ENCODE measurements around the gene MYO7A.

The MYO7A gene

GRCh38 chr11:77149716-77150392 is 21.8 kb downstream of the MYO7A start:
- Mint-ChIP-seq H3K9me3 (no peaks in the 10 kb centered on the region), H3K27ac (peak overlapping the region in 1 of 3 experiments; percentile 16), H3K4me3 (no peak overlapping the region), H3K4me1 (peaks cover 42% of the 10 kb centered on the region), H3K36me3 (ENCODE audit: low read depth) (no peaks in the 10 kb centered on the region), H3K27me3 (ENCODE audit: low read depth) (peaks cover 29% of the 10 kb centered on the region)
- TF ChIP-seq, protein P1, sequence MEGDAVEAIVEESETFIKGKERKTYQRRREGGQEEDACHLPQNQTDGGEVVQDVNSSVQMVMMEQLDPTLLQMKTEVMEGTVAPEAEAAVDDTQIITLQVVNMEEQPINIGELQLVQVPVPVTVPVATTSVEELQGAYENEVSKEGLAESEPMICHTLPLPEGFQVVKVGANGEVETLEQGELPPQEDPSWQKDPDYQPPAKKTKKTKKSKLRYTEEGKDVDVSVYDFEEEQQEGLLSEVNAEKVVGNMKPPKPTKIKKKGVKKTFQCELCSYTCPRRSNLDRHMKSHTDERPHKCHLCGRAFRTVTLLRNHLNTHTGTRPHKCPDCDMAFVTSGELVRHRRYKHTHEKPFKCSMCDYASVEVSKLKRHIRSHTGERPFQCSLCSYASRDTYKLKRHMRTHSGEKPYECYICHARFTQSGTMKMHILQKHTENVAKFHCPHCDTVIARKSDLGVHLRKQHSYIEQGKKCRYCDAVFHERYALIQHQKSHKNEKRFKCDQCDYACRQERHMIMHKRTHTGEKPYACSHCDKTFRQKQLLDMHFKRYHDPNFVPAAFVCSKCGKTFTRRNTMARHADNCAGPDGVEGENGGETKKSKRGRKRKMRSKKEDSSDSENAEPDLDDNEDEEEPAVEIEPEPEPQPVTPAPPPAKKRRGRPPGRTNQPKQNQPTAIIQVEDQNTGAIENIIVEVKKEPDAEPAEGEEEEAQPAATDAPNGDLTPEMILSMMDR (IDR thresholded peaks at IDR 0.05; ENCODE audit: unreplicated experiment in 3 of 3): no peak

DNA sequence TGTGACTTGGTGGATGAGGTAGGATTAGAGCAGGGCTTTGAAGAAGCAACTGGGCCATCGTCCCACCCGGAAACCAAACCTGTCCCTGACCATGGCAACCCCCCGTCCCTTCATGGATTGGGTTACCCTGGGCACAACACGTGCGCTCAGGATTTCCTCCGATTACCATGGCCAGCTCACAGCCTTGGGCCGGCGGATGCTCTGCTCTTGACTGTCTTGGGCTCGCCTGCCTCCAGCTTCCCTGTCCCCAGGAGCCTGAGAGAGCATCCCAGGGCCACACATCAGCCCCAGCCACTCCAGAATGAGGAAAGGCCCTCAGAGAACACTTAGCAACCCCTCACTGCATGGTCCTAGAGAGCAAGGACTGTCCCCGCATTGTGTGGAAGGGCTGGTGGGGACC is 22.8 kb downstream of the MYO7A start:
- Mint-ChIP-seq H3K27me3 (ENCODE audit: low read depth) (peaks cover 28% of the 10 kb centered on the region), H3K4me1 (peaks cover 47% of the 10 kb centered on the region), H3K4me3 (no peak overlapping the region), H3K27ac (no peak overlapping the region), H3K9me3 (no peaks in the 10 kb centered on the region), H3K36me3 (ENCODE audit: low read depth) (no peaks in the 10 kb centered on the region)
- TF ChIP-seq, protein P1 (IDR thresholded peaks at IDR 0.05; ENCODE audit: unreplicated experiment in 3 of 3): no peak

GRCh38 chr11:77151804-77152509 is 23.9 kb downstream of the MYO7A start:
- TF ChIP-seq, protein P1 (IDR thresholded peaks at IDR 0.05; ENCODE audit: unreplicated experiment in 3 of 3): no peak
- H3K4me3 Mint-ChIP-seq: no peak overlapping the region
- H3K4me1 Mint-ChIP-seq: peaks cover 47% of the 10 kb centered on the region
- H3K9me3 Mint-ChIP-seq: no peaks in the 10 kb centered on the region
- no peak overlapping the region for H3K27ac Mint-ChIP-seq
- no peaks in the 10 kb centered on the region for H3K36me3 Mint-ChIP-seq (ENCODE audit: low read depth)
- H3K27me3 Mint-ChIP-seq (ENCODE audit: low read depth): peaks cover 28% of the 10 kb centered on the region

GRCh38 chr11:77152846-77153245 is 24.8 kb downstream of the MYO7A start:
- Mint-ChIP-seq H3K4me3 (peak overlapping the region in 2 of 3 experiments; percentile 10 to 14), H3K27ac (peak overlapping the region in 1 of 3 experiments; percentile 29), H3K36me3 (ENCODE audit: low read depth) (no peaks in the 10 kb centered on the region), H3K4me1 (peaks cover 40% of the 10 kb centered on the region), H3K27me3 (ENCODE audit: low read depth) (peaks cover 25% of the 10 kb centered on the region), H3K9me3 (no peaks in the 10 kb centered on the region)
- TF ChIP-seq, protein P1 (IDR thresholded peaks at IDR 0.05; ENCODE audit: unreplicated experiment in 3 of 3): no peak

- no peaks in the 10 kb centered on the region for H3K9me3 Mint-ChIP-seq
- TF ChIP-seq, protein P1 (IDR thresholded peaks at IDR 0.05; ENCODE audit: unreplicated experiment in 3 of 3): no peak
- peaks cover 34% of the 10 kb centered on the region for H3K4me1 Mint-ChIP-seq
- H3K27me3 Mint-ChIP-seq (ENCODE audit: low read depth): peaks cover 20% of the 10 kb centered on the region
- no peak overlapping the region for H3K4me3 Mint-ChIP-seq
- H3K36me3 Mint-ChIP-seq (ENCODE audit: low read depth): no peaks in the 10 kb centered on the region
- H3K27ac Mint-ChIP-seq: no peak overlapping the region
Measured at GRCh38 chr11:77153276-77154185, 25.5 kb downstream of the MYO7A start.
